DMS 273 (cell line): ENCODE results near the gene NR1H2.
"Not testable (repeated sequence)": the region's sequence is repeated elsewhere in the genome, so short reads cannot be mapped to it uniquely, and the experiment has no call there.

Experiments used
- DNase-seq: peaks from one replicate; lab custom pipeline; 2025; ENCODE audit not compliant: unreplicated experiment; lab: John Stamatoyannopoulos, UW

Gene NR1H2

GRCh38 chr19:50344661-50345318, 31.5 kb upstream of the NR1H2 start:
- DNase-seq = no peak

GRCh38 chr19:50347089-50347581, 29.1 kb upstream of the NR1H2 start:
- not testable (repeated sequence) for DNase-seq

GRCh38 chr19:50349277-50350057, 26.8 kb upstream of the NR1H2 start:
- no peak for DNase-seq

- DNase-seq = no peak
Measured at GRCh38 chr19:50352242-50352641, 24.0 kb upstream of the NR1H2 start.

GRCh38 chr19:50353487-50353880, 22.8 kb upstream of the NR1H2 start:
- not testable (repeated sequence) for DNase-seq

GRCh38 chr19:50356691-50357177, 19.5 kb upstream of the NR1H2 start:
- no peak for DNase-seq

- peak; percentile 79 for DNase-seq
Measured at GRCh38 chr19:50357178-50358100, 18.8 kb upstream of the NR1H2 start.

- DNase-seq = no peak
Measured at GRCh38 chr19:50358483-50359327, 17.6 kb upstream of the NR1H2 start.

- DNase-seq = no peak
Measured at GRCh38 chr19:50359328-50359818, 16.9 kb upstream of the NR1H2 start.

- no peak for DNase-seq
Measured at GRCh38 chr19:50361290-50362029, 14.8 kb upstream of the NR1H2 start.

GRCh38 chr19:50362030-50362412, 14.2 kb upstream of the NR1H2 start:
- no peak for DNase-seq

- DNase-seq = no peak
Measured at GRCh38 chr19:50362656-50363424, 13.4 kb upstream of the NR1H2 start.

GRCh38 chr19:50365434-50366306, 10.6 kb upstream of the NR1H2 start, which contains the start of gene NAPSA:
NAPSA (minus strand) TSS chr19:50365639; CDS start chr19:50365621, 18 bp downstream.
- no peak for DNase-seq

- DNase-seq = peak; percentile 90
Measured at GRCh38 chr19:50368649-50369570, 7.3 kb upstream of the NR1H2 start.

- no peak for DNase-seq
Measured at GRCh38 chr19:50371914-50372475, 4.3 kb upstream of the NR1H2 start.

- DNase-seq = peak; percentile 41
Measured at GRCh38 chr19:50377051-50377461, 799 bp downstream of the NR1H2 start.
